ENCODE results near the gene SNX32.
A peak's percentile ranks its signal among the peaks of the same experiment; 100 is the strongest.

Gene SNX32

DNA sequence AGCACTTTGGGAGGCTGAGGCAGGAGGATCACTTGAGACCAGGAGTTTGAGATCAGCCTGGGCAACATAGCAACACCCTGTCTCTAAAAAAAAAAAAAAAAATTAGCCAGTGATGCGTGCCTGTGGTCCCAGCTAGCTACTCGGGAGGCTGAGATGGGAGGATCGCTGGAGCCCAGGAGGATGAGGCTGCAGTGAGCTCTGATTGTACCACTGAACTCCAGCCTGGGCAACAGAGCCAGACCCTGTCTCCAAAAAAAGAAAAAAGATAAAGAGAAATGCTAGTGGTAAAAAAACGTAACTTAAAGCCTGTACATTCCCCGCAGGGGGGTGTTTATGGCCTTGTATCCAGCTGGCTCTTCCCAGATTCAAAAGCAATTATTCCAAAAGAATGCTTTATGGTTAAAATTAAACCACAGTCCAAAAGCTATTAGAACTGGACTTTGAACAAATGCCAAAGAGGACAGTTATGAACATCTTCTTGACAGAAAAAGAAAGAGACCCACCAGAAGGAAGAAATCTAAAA, 16.4 kb upstream of the SNX32 start:
- no peak for DNase-seq (ENCODE audit: low spot score)

DNA sequence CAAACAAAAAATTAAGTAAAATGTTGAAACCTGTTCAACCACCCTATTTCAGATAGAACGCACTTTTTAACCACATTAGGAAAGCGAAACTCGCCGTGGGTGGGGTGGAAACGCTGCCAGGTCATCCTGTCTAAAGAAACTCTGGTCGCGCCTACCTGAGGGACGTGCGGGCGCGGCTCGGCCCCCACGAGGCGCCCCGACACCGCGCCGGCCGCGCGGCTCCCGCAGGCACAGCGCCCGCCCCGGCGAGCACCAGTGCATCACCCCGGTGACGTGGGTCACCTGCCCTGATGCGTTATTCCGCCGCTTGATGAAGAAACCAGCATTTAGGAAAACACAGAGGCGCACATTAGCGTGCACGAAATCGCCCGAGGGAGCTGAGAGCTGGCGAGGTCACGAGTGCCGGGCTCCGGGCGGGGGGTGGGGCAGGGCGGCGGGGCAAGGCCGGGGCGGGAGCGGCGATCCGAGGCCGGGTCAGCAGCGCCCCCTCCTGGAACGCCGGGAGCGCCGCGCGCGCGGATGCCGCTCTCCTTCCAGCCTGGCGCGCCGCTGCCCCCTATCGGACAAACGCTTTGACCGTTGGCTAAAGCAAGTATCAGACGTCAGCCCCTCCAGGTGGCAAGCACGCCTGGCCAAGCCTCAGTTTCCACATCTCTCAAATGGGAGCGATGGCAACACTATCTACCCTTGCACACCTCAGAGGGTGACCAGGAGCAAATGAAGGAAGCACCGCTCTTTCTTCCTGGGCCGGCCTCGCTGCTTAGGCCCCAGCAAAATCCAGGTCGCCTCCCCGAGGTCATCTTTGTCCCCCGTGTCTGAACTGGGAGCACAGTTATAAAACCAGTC, 15.7 kb upstream of the SNX32 start:
- Histone ChIP-seq H3K27ac (ENCODE audit: poor library complexity, severe bottlenecking) (peak overlapping the region; percentile 29), H3K4me3 (ENCODE audit: severe bottlenecking) (peak overlapping the region; percentile 46), H3K27me3 (ENCODE audit: insufficient read depth, poor library complexity, severe bottlenecking) (no peaks in the 10 kb centered on the region), H3K36me3 (ENCODE audit: low read depth) (no peaks in the 10 kb centered on the region), H3K4me1 (ENCODE audit: insufficient read depth, poor library complexity, severe bottlenecking) (no peaks in the 10 kb centered on the region), H3K9me3 (ENCODE audit: severe bottlenecking) (no peaks in the 10 kb centered on the region)
- ATAC-seq (ENCODE audit: low read depth): peak; percentile 82
- TF ChIP-seq, protein P1, sequence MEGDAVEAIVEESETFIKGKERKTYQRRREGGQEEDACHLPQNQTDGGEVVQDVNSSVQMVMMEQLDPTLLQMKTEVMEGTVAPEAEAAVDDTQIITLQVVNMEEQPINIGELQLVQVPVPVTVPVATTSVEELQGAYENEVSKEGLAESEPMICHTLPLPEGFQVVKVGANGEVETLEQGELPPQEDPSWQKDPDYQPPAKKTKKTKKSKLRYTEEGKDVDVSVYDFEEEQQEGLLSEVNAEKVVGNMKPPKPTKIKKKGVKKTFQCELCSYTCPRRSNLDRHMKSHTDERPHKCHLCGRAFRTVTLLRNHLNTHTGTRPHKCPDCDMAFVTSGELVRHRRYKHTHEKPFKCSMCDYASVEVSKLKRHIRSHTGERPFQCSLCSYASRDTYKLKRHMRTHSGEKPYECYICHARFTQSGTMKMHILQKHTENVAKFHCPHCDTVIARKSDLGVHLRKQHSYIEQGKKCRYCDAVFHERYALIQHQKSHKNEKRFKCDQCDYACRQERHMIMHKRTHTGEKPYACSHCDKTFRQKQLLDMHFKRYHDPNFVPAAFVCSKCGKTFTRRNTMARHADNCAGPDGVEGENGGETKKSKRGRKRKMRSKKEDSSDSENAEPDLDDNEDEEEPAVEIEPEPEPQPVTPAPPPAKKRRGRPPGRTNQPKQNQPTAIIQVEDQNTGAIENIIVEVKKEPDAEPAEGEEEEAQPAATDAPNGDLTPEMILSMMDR (IDR thresholded peaks at IDR 0.05; ENCODE audit: poor library complexity, severe bottlenecking): peak; percentile 99
- DNase-seq (ENCODE audit: low spot score): peak; percentile 89

More for the DNA sequence above, 16.4 kb upstream of the SNX32 start:
- Histone ChIP-seq H3K9me3 (ENCODE audit: severe bottlenecking) (no peaks in the 10 kb centered on the region), H3K4me1 (ENCODE audit: insufficient read depth, poor library complexity, severe bottlenecking) (no peaks in the 10 kb centered on the region), H3K4me3 (ENCODE audit: severe bottlenecking) (peak overlapping the region; percentile 46), H3K27me3 (ENCODE audit: insufficient read depth, poor library complexity, severe bottlenecking) (no peaks in the 10 kb centered on the region), H3K27ac (ENCODE audit: poor library complexity, severe bottlenecking) (peak overlapping the region; percentile 29), H3K36me3 (ENCODE audit: low read depth) (no peaks in the 10 kb centered on the region)
- ATAC-seq (ENCODE audit: low read depth): no peak
- TF ChIP-seq, protein P1 (IDR thresholded peaks at IDR 0.05; ENCODE audit: poor library complexity, severe bottlenecking): no peak

DNA sequence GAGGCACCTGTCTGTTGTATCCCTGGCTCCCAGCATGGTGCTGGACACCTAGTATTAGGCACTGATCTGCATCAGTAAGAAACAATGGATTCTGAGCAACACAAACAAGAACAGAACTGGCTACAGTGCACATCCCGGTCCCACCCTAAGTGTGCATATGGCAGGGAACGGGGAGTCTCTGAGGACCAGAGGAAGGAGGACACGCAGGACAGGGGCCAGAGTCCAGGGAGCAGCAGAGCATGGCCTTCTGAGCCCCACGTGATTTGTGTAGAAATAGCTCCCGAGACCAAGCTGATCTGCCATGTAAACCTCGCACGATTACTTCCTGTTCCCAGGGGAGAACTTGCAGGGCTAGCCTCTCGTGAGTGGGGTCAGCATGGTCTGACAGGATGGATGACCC, 12.7 kb upstream of the SNX32 start:
- no peak for DNase-seq (ENCODE audit: low spot score)

DNA sequence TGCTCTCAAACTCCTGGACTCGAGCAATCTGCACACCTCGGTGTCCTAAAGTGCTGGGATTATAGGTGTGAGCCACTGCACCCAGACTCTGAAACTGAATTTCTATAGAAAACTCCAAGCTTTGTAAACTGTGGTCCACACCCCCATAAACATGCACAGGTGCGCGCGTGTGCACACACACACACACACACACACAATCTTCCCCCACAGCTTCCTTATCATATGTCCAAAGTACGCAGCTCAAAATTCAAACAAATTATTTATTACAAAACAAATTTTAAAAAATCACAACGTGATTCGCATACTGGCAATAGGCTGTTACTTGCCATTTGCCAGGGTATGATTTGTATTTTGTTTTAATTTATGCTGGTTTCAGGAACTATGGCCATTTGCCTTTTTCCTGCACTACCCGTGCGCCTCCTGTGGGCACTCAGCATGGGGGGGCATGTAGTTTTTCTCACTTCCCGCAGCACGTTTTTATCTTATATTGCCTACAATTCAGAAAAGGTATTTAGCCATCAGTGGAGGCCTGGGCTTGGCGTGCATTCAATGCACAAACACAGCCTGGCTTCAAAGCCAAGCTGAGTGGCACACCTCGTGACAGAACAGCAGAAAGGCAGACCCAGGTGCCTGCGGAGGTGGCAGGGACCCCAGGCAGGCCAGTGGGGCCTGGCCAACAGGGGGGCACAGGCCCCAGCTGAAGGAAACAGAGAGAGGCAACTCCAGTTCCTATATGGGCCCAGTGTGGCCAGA, 10.8 kb upstream of the SNX32 start:
- TF ChIP-seq, protein P1 (IDR thresholded peaks at IDR 0.05; ENCODE audit: poor library complexity, severe bottlenecking): no peak
- no peak for DNase-seq (ENCODE audit: low spot score)
- Histone ChIP-seq H3K9me3 (ENCODE audit: severe bottlenecking) (no peaks in the 10 kb centered on the region), H3K4me3 (ENCODE audit: severe bottlenecking) (no peak overlapping the region), H3K27ac (ENCODE audit: poor library complexity, severe bottlenecking) (no peak overlapping the region), H3K36me3 (ENCODE audit: low read depth) (no peaks in the 10 kb centered on the region), H3K27me3 (ENCODE audit: insufficient read depth, poor library complexity, severe bottlenecking) (no peaks in the 10 kb centered on the region), H3K4me1 (ENCODE audit: insufficient read depth, poor library complexity, severe bottlenecking) (no peaks in the 10 kb centered on the region)
- no peak for ATAC-seq (ENCODE audit: low read depth)

More for the DNA sequence above, 12.7 kb upstream of the SNX32 start:
- H3K27ac ChIP-seq (ENCODE audit: poor library complexity, severe bottlenecking): no peak overlapping the region
- H3K4me1 ChIP-seq (ENCODE audit: insufficient read depth, poor library complexity, severe bottlenecking): no peaks in the 10 kb centered on the region
- no peak for ATAC-seq (ENCODE audit: low read depth)
- TF ChIP-seq, protein P1 (IDR thresholded peaks at IDR 0.05; ENCODE audit: poor library complexity, severe bottlenecking): no peak
- no peak overlapping the region for H3K4me3 ChIP-seq (ENCODE audit: severe bottlenecking)
- H3K9me3 ChIP-seq (ENCODE audit: severe bottlenecking): no peaks in the 10 kb centered on the region
- no peaks in the 10 kb centered on the region for H3K36me3 ChIP-seq (ENCODE audit: low read depth)
- H3K27me3 ChIP-seq (ENCODE audit: insufficient read depth, poor library complexity, severe bottlenecking): no peaks in the 10 kb centered on the region
